Measurements from ENCODE around the gene SRPX2. TPM values are rescaled to one million over a fixed set of nuclear protein-coding genes. Genes with fewer than 3 reads are reported as not detected.

Gene SRPX2
- polyA plus RNA-seq, 1 of the 3 experiments (the other 2 are of a cell fraction), result 14.5 TPM

DNA sequence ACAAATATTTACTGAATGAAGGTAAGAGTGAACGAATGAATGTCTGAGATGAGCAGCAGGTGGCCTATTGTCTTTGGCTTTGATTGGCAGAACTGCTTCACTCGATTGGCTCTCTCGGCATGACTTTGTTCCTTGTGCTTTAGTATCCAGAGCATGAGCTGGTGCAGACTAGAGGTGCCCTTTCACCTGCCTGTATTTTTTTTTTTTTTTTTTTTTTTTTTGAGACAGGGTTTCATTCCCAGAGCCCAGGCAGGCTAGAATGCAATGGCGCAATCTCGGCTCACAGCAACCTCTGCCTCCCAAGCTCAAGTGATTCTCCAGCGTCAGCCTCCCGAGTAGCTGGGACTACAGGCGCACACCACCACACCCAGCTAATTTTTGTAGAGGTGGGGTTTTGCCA is 38.9 kb downstream of the SRPX2 start:
- Histone ChIP-seq H3K27ac (ENCODE audit: low read depth in 2 of 2, low read length in 1 of 2) (no peak overlapping the region), H3K4me2 (no peak overlapping the region), H2AFZ (ENCODE audit: low read depth) (no peak overlapping the region), H3K79me2 (ENCODE audit: insufficient read depth) (no peaks in the 10 kb centered on the region), H3K4me3 (ENCODE audit: low read depth in 2 of 2, low read length in 1 of 2) (no peak overlapping the region), H3F3A (replicated peaks; ENCODE audit: insufficient read depth) (no peaks in the 10 kb centered on the region), H3K27me3 (ENCODE audit: insufficient read depth) (peaks cover 11% of the 10 kb centered on the region; the same call in 1 of the 2 replicates), H3K9ac (no peak overlapping the region), H4K20me1 (ENCODE audit: insufficient read depth) (no peaks in the 10 kb centered on the region), H3K9me2 (no peaks in the 10 kb centered on the region), H3K9me3 (no peaks in the 10 kb centered on the region), H3K4me1 (ENCODE audit: control insufficient read depth in 1 of 2, insufficient read depth in 2 of 2, low read depth in 1 of 2, low read length in 1 of 2) (no peaks in the 10 kb centered on the region), H3K36me3 (replicated peaks in 1 of 2; ENCODE audit: control insufficient read depth in 1 of 2, insufficient read depth in 2 of 2, low read length in 1 of 2) (no peaks in the 10 kb centered on the region)
- TF ChIP-seq SMC3 (IDR thresholded peaks at IDR 0.05; ENCODE audit: low read depth, low read length) (no peak), USF1 (IDR thresholded peaks at IDR 0.05; ENCODE audit: borderline replicate concordance, low read depth) (no peak), NRF1 (IDR thresholded peaks at IDR 0.05; ENCODE audit: low read depth, low read length) (no peak), EP300 (IDR thresholded peaks at IDR 0.05; ENCODE audit: borderline replicate concordance in 1 of 2, low read depth in 1 of 2, low read length in 1 of 2) (no peak), JUND (IDR thresholded peaks at IDR 0.05) (no peak), MAX (IDR thresholded peaks at IDR 0.05; ENCODE audit: low read depth) (no peak), TCF12 (IDR thresholded peaks at IDR 0.05) (no peak), NFIC (IDR thresholded peaks at IDR 0.05; ENCODE audit: borderline replicate concordance) (no peak), CTCF (IDR thresholded peaks at IDR 0.05) (no peak), POLR2AphosphoS5 (IDR thresholded peaks at IDR 0.05; ENCODE audit: low read depth, low read length) (no peak), FOSL2 (IDR thresholded peaks at IDR 0.05; ENCODE audit: borderline replicate concordance, low read depth) (no peak), ELF1 (IDR thresholded peaks at IDR 0.05) (no peak)
- TF ChIP-seq, protein P1, sequence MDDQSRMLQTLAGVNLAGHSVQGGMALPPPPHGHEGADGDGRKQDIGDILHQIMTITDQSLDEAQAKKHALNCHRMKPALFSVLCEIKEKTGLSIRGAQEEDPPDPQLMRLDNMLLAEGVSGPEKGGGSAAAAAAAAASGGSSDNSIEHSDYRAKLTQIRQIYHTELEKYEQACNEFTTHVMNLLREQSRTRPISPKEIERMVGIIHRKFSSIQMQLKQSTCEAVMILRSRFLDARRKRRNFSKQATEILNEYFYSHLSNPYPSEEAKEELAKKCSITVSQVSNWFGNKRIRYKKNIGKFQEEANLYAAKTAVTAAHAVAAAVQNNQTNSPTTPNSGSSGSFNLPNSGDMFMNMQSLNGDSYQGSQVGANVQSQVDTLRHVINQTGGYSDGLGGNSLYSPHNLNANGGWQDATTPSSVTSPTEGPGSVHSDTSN (IDR thresholded peaks at IDR 0.05), result no peak
- TF ChIP-seq, protein P2, sequence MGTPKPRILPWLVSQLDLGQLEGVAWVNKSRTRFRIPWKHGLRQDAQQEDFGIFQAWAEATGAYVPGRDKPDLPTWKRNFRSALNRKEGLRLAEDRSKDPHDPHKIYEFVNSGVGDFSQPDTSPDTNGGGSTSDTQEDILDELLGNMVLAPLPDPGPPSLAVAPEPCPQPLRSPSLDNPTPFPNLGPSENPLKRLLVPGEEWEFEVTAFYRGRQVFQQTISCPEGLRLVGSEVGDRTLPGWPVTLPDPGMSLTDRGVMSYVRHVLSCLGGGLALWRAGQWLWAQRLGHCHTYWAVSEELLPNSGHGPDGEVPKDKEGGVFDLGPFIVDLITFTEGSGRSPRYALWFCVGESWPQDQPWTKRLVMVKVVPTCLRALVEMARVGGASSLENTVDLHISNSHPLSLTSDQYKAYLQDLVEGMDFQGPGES (IDR thresholded peaks at IDR 0.05; ENCODE audit: low read depth, low read length), result no peak
- TF ChIP-seq, protein P3, sequence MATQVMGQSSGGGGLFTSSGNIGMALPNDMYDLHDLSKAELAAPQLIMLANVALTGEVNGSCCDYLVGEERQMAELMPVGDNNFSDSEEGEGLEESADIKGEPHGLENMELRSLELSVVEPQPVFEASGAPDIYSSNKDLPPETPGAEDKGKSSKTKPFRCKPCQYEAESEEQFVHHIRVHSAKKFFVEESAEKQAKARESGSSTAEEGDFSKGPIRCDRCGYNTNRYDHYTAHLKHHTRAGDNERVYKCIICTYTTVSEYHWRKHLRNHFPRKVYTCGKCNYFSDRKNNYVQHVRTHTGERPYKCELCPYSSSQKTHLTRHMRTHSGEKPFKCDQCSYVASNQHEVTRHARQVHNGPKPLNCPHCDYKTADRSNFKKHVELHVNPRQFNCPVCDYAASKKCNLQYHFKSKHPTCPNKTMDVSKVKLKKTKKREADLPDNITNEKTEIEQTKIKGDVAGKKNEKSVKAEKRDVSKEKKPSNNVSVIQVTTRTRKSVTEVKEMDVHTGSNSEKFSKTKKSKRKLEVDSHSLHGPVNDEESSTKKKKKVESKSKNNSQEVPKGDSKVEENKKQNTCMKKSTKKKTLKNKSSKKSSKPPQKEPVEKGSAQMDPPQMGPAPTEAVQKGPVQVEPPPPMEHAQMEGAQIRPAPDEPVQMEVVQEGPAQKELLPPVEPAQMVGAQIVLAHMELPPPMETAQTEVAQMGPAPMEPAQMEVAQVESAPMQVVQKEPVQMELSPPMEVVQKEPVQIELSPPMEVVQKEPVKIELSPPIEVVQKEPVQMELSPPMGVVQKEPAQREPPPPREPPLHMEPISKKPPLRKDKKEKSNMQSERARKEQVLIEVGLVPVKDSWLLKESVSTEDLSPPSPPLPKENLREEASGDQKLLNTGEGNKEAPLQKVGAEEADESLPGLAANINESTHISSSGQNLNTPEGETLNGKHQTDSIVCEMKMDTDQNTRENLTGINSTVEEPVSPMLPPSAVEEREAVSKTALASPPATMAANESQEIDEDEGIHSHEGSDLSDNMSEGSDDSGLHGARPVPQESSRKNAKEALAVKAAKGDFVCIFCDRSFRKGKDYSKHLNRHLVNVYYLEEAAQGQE (IDR thresholded peaks at IDR 0.05; ENCODE audit: low read depth, low read length), result no peak
- no peak for DNase-seq
- ChIA-PET POLR2A (no interaction called here), CTCF (interaction anchor here (6.0 to 9.7 kb wide), 2 partner anchors 12 to 83 kb away, joined by 61 to 211 read pairs; no protein-coding TSS in a partner anchor)
- WGBS (ENCODE audit: low lambda C conversion rate), result 65% methylated on average over 8 of the region's 8 CpGs
